Measurements from ENCODE around the gene CNOT4.

- no peak for TF ChIP-seq ATF3 (CRISPR knock-in tag; conservative IDR thresholded peaks at IDR 0.05)
- TF ChIP-seq, protein P1, sequence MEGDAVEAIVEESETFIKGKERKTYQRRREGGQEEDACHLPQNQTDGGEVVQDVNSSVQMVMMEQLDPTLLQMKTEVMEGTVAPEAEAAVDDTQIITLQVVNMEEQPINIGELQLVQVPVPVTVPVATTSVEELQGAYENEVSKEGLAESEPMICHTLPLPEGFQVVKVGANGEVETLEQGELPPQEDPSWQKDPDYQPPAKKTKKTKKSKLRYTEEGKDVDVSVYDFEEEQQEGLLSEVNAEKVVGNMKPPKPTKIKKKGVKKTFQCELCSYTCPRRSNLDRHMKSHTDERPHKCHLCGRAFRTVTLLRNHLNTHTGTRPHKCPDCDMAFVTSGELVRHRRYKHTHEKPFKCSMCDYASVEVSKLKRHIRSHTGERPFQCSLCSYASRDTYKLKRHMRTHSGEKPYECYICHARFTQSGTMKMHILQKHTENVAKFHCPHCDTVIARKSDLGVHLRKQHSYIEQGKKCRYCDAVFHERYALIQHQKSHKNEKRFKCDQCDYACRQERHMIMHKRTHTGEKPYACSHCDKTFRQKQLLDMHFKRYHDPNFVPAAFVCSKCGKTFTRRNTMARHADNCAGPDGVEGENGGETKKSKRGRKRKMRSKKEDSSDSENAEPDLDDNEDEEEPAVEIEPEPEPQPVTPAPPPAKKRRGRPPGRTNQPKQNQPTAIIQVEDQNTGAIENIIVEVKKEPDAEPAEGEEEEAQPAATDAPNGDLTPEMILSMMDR (IDR thresholded peaks at IDR 0.05) = no peak
- TF ChIP-seq, protein P2, sequence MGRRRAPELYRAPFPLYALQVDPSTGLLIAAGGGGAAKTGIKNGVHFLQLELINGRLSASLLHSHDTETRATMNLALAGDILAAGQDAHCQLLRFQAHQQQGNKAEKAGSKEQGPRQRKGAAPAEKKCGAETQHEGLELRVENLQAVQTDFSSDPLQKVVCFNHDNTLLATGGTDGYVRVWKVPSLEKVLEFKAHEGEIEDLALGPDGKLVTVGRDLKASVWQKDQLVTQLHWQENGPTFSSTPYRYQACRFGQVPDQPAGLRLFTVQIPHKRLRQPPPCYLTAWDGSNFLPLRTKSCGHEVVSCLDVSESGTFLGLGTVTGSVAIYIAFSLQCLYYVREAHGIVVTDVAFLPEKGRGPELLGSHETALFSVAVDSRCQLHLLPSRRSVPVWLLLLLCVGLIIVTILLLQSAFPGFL (CRISPR knock-in tag; IDR thresholded peaks at IDR 0.05; ENCODE audit: borderline replicate concordance) = no peak
- TF ChIP-seq E2F1 (CRISPR knock-in tag; IDR thresholded peaks at IDR 0.05) = no peak
- TF ChIP-seq FOXP1 (CRISPR knock-in tag; IDR thresholded peaks at IDR 0.05; ENCODE audit: borderline replicate concordance) = no peak
- TF ChIP-seq NR1H2 (CRISPR knock-in tag; IDR thresholded peaks at IDR 0.05) = no peak
These were observed 5.0 kb upstream of the CNOT4 start for GRCh38 chr7:135514856-135515255.

Measured in WTC11 (cell line).